ENCODE measurements around the gene ZNF358.

ZNF358 gene

GRCh38 chr19:7522923-7523667, 7.2 kb downstream of the ZNF358 start:
- peak overlapping the region; percentile 63 for H3K4me3 ChIP-seq (ENCODE audit: low read depth, low read length)
- no peak for TF ChIP-seq CTCF (IDR thresholded peaks at IDR 0.05; ENCODE audit: insufficient read depth, low read depth, low read length, missing control alignments)
- DNase-seq (ENCODE audit: low read depth) = no peak

- no peak for TF ChIP-seq CTCF (IDR thresholded peaks at IDR 0.05; ENCODE audit: insufficient read depth, low read depth, low read length, missing control alignments)
- no peak for DNase-seq (ENCODE audit: low read depth)
- H3K4me3 ChIP-seq (ENCODE audit: low read depth, low read length) = no peak overlapping the region
Measured at GRCh38 chr19:7524523-7524922, 8.6 kb downstream of the ZNF358 start.

GRCh38 chr19:7524992-7525739, 9.3 kb downstream of the ZNF358 start:
- DNase-seq (ENCODE audit: low read depth) = no peak
- no peak for TF ChIP-seq CTCF (IDR thresholded peaks at IDR 0.05; ENCODE audit: insufficient read depth, low read depth, low read length, missing control alignments)
- H3K4me3 ChIP-seq (ENCODE audit: low read depth, low read length) = no peak overlapping the region

GRCh38 chr19:7526059-7526929, 10.4 kb downstream of the ZNF358 start:
- H3K4me3 ChIP-seq (ENCODE audit: low read depth, low read length) = no peak overlapping the region
- DNase-seq (ENCODE audit: low read depth) = no peak
- no peak for TF ChIP-seq CTCF (IDR thresholded peaks at IDR 0.05; ENCODE audit: insufficient read depth, low read depth, low read length, missing control alignments)

- DNase-seq (ENCODE audit: low read depth) = no peak
- TF ChIP-seq CTCF (IDR thresholded peaks at IDR 0.05; ENCODE audit: insufficient read depth, low read depth, low read length, missing control alignments) = no peak
- H3K4me3 ChIP-seq (ENCODE audit: low read depth, low read length) = no peak overlapping the region
Measured at GRCh38 chr19:7527516-7528191, 11.8 kb downstream of the ZNF358 start.

- H3K4me3 ChIP-seq (ENCODE audit: low read depth, low read length) = no peak overlapping the region
- DNase-seq (ENCODE audit: low read depth) = no peak
- TF ChIP-seq CTCF (IDR thresholded peaks at IDR 0.05; ENCODE audit: insufficient read depth, low read depth, low read length, missing control alignments) = no peak
Measured at GRCh38 chr19:7528192-7528519, 12.3 kb downstream of the ZNF358 start.
